CD1c-positive myeloid dendritic cell (primary cell): ENCODE results near the gene CDK6.

Source experiments
- DNase-seq: peaks from one replicate; pipeline ENCODE4 v3.0.0-alpha.2; 2016; ENCODE audit errors: extremely low spot score

CDK6 gene

DNA sequence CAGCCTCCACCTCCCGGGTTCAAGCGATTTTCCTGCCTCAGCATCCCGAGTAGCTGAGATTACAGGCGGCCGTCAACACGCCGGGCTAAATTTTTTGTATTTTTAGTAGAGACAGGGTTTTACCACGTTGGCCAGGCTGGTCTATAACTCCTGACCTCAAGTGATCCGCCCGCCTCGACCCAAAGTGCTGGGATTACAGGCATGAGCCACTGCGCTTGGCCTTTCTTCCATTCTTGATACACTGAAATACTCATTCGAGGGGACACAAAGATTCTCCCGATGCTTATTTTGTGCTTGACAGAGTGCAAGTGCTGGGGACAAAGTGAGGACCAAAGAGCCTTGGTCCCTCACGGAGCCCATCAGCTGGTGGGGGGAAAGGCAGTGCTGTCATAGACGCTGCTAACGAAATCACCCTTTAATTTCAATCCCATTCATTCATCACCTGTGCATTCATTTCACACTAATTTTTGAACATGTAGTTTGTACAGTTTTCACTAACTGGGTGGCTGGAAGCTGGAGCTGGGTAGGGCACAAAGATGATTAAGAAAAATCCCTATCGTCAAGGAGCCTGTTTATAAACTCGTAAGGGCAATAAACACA, 245.6 kb downstream of the CDK6 start:
- no peak for DNase-seq

- DNase-seq, result no peak
These were observed 247.3 kb downstream of the CDK6 start for GRCh38 chr7:92589056-92589455.

DNA sequence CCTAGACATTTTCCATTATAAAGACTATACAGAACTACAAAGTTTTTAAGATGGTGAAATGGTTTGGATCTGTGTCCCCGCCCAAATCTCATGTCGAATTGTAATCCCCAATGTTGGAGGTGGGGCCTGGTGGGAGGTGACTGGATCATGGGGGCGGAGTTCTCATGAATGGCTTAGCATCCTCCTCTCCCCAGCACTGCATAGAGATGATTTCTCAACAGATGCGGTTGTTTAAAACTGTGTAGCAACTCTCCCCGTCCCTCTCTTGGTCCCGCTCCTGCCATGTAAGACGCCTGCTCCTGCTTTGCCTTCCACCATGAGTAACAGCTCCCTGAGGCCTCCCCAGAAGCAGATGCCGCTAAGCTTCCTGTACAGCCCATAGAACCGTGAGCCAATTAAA, 247.8 kb downstream of the CDK6 start:
- no peak for DNase-seq

GRCh38 chr7:92586841-92587240, 249.5 kb downstream of the CDK6 start:
- DNase-seq, result no peak

DNA sequence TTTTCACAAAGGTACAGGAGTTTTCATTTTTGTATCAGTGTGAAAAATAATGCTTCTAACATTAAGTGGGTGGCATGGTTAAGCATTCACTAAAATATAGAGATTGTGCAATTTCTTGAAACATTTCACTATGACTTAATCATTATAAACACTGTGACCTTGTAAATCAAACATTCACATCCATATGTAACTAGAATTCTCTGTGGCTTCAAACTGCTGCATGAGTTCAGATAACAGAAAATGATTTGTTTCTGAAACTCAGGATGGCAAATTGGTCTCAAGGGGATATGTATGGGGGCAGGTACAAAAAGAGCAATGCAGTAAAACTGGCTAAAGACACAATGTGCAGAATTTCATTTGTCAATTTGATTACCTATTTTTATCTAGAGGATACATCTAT, 250.0 kb downstream of the CDK6 start:
- DNase-seq, result no peak

DNA sequence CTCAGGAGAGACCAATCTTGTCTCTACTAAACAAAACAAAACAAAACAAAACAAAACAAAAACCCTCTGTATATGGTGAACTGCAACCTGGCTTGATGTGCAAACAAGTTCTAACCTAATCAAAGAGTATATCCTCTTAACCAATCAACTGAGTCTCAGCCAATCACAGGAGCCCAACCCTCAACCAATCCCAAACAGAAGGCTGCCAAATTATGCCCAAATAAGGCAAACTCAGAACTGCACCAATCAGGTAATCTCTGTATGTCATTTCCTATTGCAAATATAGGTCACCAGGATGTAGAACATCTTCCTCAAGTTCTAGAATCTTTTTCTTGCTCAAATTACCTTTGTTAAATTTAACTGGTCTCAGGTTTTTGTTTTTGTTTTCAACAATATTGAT, 251.4 kb downstream of the CDK6 start:
- no peak for DNase-seq

DNA sequence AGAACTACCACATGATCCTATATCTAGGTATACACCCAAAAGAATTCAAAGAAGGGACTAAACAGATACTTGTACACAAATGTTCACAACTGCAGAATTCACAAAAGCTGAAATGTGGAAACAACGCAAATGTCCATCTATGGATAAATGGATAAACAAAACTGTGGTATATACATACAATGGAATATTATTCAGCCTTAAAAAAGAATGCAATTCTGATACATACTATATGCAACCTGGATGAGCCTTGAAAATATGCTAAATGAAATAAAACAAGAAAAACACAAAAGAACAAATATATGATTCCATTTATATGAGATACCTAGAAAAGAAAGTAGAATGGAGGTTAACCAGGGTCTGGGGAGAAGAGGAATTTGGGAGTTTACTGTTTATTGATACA, 253.4 kb downstream of the CDK6 start:
- DNase-seq, result no peak

DNA sequence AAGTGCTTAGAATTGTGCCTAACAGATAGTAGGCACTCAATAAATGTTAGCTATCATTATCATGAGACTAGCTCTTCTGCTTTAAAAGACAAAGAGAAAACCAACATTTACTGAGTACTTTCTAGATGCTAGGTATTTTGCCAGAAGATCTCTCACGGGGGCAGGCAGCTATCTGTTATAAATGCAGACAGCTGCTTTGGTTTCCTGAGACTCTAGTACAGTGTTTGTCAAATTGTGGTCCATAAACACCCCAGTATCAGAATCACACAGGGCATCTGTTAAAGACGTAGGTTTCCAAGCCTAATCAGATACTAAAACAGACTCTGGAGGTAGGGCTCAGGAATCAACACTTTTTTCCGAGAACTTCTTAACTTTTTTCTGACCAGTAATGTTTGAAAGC, 260.1 kb downstream of the CDK6 start:
- DNase-seq, result no peak

DNA sequence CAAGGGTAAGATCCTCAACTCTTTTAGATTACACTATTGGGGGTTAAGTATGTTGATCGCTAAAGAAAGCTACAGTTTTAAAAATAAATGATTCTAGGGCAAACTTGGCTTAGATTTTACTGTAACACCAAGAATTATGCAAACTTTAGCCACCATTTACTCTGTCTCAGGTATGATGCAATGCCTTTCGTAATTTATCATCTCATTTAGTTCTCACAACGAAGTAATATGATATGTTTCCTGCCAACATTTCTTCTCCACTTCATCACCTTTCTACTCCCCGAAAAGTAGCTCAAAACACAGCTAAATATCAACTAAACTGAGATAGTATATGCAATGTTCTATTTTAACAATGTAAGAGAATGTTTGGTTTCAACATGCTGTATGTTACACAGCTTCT, 267.2 kb downstream of the CDK6 start:
- no peak for DNase-seq

DNA sequence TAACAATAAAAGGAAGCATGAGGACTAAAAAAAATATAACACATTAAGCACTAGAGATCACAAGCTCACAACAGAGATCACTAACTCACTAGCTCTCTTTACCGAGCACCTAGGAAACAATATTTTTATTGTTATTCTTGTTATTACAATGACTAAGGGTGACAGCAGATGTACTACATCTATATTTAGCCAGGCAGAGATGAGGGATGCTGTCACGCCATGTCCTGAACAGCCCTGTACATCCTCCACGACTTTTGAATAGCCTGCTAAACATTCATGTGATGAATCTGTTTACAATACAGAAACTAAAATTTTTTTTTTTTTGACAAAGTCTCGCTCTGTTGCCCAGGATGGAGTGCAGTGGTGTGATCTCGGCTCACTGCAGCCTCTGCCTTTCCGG, 268.9 kb downstream of the CDK6 start:
- DNase-seq, result no peak

DNA sequence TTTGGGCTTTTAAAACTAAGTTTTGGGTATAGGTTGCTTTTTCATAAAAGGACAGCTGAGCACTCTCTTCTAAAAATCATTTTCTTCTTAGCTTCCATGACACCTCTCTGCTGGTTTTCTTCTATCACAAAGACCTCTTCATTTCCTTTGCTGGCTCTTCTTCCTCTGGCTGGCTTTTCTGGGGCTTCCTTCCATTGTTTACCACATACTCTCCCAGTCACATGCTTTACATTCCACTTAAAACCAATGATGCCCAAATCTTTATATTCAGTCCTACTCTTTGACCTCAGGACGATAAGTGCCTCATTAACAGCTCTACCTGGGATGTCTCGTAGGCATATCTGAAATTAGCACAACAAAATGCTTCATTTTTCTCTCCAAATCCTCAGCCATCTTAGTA, 273.0 kb downstream of the CDK6 start:
- no peak for DNase-seq

DNA sequence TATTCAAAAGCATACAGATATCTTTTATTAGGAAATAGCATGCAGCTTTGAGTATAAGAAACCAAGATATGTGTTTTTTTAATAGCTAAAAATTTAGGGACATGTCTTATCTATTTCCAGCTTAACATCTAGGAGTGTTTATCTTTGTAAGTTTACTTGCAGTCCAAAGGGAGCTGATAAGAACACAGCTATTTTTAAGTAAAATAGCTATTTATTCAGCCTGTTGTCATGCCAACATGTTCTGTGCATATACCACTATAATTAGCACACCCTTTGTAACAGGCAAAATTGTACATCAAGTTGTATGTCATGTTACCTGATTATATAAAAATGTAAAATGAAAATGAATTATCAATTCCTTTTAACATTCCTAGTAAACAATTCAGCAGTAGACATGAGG, 275.8 kb downstream of the CDK6 start:
- no peak for DNase-seq

GRCh38 chr7:92557808-92558362, 278.5 kb downstream of the CDK6 start:
- DNase-seq, result no peak

DNA sequence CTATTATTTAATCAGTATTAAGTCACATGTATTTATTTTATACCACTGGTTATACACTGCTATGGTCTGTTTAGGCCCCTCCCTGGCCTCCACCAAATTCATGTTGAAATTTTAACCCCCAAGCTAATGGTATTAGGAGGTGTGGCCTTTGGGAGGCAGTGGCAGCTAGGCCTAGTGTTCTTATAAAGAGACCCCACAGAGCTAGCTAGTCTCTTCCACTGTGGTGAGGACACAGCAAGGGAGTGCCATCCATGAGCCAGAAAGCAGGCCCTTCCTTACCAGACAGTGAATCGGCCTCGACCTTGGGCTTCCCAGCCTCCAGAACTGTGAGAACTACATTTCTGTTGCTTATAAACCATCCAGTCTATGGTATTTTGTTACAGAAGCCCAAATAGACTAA, 279.1 kb downstream of the CDK6 start:
- no peak for DNase-seq
